Measurements from ENCODE around the gene CA7.

CA7 gene

DNA sequence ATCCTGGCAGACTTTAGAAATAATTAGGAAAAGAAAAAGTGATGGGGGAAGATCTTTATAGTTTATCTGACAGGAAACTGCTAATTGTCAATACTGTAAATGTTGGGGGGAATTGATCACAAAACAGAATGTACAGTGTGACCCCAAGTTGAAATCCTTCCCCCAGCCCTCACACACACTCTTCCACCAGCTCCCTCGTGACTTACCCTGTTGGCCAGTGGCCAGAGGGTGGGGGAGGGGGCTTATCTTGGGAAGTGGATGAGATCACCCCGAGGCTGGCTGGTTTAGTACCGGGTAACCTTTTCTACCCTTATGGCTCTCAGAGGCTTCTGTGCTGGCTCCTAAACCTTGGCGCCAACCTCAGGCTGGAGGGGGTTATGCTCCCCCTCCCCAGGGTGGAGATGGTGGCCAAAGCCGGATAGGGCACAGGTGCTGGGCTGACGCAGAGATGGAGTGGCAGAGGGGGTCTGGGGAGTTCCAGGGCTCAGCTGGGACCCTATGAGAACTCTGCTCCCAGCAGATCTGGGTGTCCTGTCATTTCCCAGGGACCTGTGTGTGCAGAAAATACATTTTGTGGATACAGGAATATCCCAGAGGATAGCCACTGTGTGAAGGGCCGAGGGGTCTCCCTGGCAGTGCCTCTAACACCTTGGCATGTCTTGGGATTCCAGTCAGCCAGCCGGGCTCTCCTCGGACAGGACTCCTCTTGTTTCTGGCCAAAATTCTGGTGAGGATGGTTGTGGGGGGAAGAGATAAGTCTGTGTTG, 55.9 kb downstream of the CA7 start:
- DNase-seq (ENCODE audit: low read depth), result peak; percentile 51
- H3K4me3 ChIP-seq (ENCODE audit: low read length), result no peak overlapping the region
- no peak for TF ChIP-seq CTCF (conservative IDR thresholded peaks at IDR 0.05; ENCODE audit: low read length)

GRCh38 chr16:66900721-66901441, 56.7 kb downstream of the CA7 start:
- H3K4me3 ChIP-seq (ENCODE audit: low read length), result no peak overlapping the region
- DNase-seq (ENCODE audit: low read depth), result no peak
- TF ChIP-seq CTCF (conservative IDR thresholded peaks at IDR 0.05; ENCODE audit: low read length), result no peak

GRCh38 chr16:66901626-66902025, 57.4 kb downstream of the CA7 start:
- no peak for TF ChIP-seq CTCF (conservative IDR thresholded peaks at IDR 0.05; ENCODE audit: low read length)
- DNase-seq (ENCODE audit: low read depth), result no peak
- no peak overlapping the region for H3K4me3 ChIP-seq (ENCODE audit: low read length)

DNA sequence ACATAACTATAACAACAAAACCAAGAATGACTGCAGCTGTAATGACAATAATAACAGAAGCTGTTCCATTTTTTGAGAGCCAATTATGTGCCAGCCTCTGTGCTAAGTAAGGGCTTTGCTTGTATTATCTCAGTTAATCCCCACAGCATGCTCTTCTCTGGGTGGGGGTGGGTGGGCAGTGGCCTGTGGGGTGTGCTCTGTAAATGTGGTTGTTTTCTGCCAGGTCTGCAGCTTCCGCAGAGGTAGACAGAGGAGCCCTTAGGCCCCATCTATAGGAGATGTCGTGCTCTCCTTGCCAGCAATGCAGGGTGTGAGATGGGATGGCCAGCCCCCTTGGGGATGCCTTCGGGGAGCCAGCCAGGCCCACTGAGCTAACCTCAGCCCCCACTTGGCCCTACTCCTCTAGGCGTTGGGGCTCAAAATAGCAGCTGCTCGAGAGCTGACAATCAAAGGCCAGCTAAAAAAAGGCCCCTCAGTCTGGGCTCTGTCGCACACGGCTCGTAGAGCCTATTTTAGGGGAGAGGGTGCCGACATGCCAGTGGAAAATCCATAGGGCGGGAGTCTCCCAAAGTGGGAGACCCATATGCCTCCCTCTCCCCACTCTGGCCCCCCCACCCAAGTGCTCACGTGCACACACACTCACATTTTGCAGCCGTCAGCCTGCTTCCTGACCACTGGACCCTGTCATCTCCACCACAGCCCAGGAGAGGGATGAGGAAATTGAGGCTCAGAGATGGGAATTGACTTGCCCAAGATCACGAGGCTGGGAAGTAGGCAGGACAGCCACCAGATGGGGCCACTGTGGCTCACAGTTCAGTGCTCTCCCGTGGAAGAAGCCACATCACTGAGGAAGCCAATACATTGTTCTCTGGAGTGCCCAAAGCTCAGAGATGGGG, 58.7 kb downstream of the CA7 start:
- H3K4me3 ChIP-seq (ENCODE audit: low read length), result no peak overlapping the region
- DNase-seq (ENCODE audit: low read depth), result no peak
- TF ChIP-seq CTCF (conservative IDR thresholded peaks at IDR 0.05; ENCODE audit: low read length), result no peak
